NCI-H226 (cell line): ENCODE results near the gene BCAS1.

Experiments
- DNase-seq: peaks from one replicate; pipeline ENCODE4 v3.0.0-alpha.2; 2015

The BCAS1 gene

DNA sequence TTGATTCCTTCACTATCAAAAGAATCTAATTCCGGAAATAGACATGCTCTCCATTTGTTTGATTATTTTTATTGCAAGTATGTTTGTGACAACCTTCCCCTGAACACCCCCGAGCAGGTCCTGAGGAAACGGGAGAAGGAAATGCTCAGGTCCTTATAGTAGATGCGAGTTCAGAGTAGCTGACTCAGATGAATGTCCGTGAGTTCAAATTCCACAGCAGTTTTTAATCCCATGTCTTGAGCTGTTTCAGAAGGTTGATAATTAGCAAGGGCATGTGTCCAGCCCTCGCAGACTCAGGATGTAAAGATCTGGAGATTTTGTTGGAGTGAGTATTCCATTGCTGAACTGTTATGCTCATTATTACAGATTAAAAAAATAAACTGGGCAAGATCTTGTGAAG lies 169.3 kb downstream of the BCAS1 start:
- peak; percentile 70 for DNase-seq

DNA sequence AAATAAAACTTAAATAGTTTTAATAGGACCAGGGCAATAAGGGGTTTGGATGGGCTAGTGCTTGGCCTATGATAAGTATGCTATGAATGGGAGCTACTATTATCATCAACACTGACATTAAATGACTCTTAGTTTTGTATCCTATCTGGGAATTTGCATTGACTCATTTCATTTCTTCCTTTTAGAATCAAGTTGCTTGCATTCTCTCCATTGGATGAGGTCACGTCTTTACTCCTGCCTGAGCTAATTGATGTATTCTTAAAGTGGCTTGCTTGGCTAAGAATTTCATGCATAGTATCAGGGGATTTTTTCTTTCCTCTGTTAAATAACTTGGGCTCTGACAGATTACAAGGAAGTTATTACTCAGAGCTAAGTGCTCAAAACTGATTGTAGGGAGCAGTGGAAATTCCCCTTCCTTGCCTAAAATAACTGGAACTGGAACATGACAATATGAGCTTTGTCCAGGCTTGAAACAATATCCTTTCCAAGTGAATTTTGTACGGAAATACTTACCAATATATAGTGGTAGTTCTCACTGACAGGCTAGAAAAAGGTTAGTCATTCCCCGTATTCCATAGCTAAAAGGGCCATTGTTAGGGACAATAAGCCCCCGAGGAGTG lies 169.9 kb downstream of the BCAS1 start:
- DNase-seq: peak; percentile 92

DNA sequence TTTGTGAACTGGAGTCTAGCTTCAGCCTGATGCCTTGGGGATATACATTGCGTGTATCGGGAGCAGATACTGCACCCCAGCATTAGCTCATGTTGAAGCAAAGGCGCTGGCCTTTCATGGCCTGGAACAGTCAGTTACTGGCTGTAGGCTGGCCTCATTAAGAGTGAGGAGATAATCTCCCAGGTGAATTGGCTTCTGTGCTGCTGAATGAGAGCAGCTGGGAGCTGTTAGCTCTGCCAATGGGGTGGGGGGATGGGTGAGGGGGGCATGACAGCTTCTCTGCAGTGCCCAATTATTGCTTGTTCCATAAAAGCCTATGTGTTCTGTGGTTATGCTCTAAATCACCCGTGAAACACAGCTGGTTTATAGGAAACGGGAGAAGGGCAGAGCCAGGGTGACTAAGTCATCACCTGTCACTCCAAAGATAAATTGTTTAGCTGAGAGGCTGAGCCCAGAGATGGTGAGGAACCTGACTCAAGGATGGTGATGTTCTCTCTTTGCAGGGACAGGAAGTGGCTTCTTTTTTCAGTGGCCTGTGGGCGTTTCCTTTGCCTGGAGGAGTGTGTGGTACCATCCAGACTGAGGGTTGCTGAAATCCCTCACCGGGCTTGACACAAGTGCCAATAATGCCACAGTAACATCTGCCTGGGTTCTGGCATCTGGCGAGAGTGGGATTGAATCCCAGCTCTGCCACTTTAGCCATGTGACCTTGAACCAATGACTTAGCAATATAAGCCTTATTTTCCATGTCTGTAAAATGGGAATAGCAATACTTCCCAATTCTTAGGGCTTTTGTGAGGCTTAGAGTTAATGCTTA lies 170.8 kb downstream of the BCAS1 start:
- DNase-seq: peak; percentile 87

DNA sequence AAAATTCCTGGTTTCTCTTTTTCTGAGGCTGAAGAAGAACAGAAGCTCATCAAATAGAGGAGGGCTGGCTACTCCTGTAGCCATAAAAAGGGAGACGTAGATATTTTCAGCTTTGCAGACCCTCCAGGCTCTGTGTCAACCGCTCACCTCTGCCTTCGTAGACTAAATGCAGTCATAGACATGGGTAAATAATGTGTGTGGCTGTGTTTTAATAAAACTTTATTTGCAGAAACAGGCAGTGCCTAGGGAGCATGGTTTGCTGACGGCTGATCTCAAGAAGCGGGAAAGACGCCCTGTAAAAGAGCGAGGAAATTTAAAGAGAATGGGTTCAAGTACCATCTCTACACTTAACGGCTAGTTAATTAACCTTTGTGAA lies 171.8 kb downstream of the BCAS1 start:
- no peak for DNase-seq

DNA sequence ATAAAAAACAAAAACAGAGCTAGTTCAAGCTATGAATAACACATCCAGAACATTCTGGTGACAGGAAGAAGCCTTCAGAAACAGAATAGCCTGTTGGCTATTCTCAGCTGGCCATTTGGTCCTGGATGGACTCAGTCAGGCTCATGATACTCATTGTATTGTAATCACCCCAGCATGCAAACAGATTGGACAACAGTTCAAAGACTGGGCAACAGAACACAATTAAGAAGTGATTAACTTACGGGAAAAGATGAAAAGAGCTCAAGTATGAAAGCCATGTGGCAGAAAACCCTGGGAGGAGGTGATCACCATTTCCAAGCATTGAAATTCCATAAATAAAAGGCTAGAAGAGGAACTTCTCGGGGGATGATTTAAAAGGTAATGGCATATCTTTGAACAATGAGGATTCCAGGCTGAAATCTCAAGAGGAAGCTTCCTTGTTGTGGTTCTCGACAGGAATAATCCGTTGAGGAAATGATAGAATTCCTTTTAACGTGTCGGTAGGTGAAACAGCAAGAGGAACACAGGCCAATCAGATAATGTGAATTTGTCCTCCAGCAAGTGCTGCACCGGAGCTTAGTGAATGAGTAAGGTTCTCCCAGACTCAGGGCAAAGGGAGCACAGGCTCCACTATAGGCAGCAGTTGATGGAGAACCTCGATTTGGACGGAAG lies 172.4 kb downstream of the BCAS1 start:
- no peak for DNase-seq

DNA sequence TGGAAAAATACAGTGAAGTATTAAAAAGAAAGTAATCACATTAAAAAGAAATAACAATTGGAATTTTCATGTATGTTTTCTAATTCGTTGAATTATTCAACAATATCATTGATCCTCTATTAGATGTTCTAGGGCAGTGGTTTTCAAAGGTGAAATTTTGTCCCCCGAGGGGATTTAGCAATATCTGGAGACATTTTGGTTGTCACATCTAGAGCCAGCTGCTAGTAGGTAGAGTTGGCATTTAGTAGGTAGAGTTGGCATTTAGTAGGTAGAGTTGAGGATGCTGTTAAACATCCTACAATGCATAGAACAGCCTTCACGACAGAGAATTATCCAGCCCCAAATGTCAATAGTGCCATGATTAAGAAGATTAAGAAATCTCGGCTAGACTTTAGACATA lies 173.7 kb downstream of the BCAS1 start:
- no peak for DNase-seq

DNA sequence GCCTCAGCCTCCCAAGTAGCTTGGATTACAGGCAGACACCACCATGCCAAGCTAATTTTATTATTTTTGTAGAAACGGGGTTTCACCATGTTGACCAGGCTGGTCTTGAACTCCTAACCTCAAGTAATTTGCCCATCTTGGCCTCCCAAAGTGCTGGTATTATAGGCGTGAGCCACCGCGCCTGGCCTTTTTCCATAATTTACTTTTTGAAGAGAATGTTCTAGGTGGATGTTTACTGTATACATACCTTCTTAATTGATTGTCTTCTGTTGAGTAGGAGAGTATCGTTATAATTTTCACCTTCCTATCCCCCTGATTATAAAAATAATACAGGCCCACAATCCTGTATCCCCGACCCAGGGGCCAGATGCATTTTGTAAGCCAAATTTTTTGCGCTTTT lies 174.4 kb downstream of the BCAS1 start:
- DNase-seq: no peak

DNA sequence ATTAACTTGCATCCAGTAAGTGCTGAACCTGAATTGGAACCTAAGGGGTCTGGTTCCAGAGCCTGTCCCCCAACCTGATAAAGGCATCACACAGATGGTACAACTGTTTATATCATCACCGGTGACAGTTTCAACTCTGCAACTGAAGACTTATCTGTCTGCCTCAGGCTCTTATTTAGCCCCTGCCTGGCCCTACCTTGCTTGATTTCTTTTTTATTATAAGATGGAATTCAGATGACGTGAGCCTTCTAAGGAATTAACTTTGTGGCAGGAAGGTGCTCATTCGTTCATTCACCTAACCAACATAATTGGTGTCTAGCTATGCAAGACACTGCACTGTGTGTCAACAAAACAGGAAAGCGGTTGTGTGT lies 175.0 kb downstream of the BCAS1 start:
- no peak for DNase-seq

DNA sequence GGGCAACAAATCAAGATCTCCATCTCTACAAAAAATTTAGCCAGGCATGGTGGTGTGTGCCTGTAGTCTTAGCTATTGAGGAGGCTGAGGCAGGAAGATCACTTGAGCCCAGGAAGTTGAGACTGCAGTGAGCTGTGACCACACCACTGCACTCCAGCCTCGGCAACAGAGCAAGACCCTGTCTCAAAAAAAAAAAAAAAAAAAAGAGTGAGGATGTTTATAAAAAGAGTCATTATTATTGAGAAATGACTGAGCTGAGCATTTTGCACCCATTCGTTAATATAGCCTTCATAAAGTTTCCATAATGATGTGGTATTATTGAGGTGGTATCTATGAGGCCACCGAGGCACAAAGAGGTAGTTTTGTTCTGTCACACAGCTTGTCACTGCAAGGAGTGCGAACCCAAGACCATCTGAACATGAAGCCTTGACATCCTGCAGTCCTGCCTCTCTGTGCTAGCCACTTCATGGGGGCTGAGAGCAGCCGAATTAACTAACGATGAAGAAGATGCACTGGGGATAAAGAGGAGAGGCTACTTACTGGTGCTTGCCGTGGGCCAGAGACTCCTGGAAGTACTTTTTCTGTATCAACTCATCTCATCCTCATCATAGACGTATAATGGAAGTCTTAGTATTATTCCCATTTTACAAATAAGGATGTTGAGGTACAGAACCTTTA lies 175.5 kb downstream of the BCAS1 start:
- no peak for DNase-seq
